ENCODE results near the gene PARD3B. TPM values are rescaled to one million over a fixed set of nuclear protein-coding genes. Genes with fewer than 3 reads are reported as not detected.

PARD3B gene
- total RNA-seq, 1 experiment from 2014 or later, result 7.6 TPM

GRCh38 chr2:205073433-205074020 is 528.3 kb downstream of the PARD3B start:
- Histone ChIP-seq H3F3A (ENCODE audit: insufficient read depth, low read depth) (no peaks in the 10 kb centered on the region), H3K9me3 (ENCODE audit: insufficient read depth, low read depth) (no peaks in the 10 kb centered on the region), H3K36me3 (ENCODE audit: low read depth) (no peaks in the 10 kb centered on the region), H3K4me2 (no peak overlapping the region), H3K4me1 (replicated peaks; ENCODE audit: insufficient read depth) (no peaks in the 10 kb centered on the region), H3K9me2 (ENCODE audit: insufficient read depth) (no peaks in the 10 kb centered on the region), H3K27me3 (ENCODE audit: insufficient read depth, low read depth) (no peaks in the 10 kb centered on the region), H3K27ac (no peak overlapping the region), H2AFZ (no peak overlapping the region), H4K20me1 (ENCODE audit: insufficient read depth) (no peaks in the 10 kb centered on the region), H3K4me3 (no peak overlapping the region), H3K79me2 (ENCODE audit: low read depth) (no peaks in the 10 kb centered on the region)
- CTCF ChIA-PET, result no interaction called here
- intact Hi-C loops (cut with micrococcal nuclease; ENCODE audit: unreplicated experiment), result no loop called here
- no TSS peak for BruUV-seq (replicated peaks)
- POLR2A ChIA-PET (ENCODE audit: unreplicated experiment), result no interaction called here
- no peak for DNase-seq
- no peak for TF ChIP-seq EZH2 (IDR thresholded peaks at IDR 0.05; ENCODE audit: low read depth)

GRCh38 chr2:205076405-205076804 is 531.1 kb downstream of the PARD3B start:
- H3K9me3 ChIP-seq (ENCODE audit: insufficient read depth, low read depth), result no peaks in the 10 kb centered on the region
- H3K79me2 ChIP-seq (ENCODE audit: low read depth), result no peaks in the 10 kb centered on the region
- no peak overlapping the region for H3K27ac ChIP-seq
- TF ChIP-seq EZH2 (IDR thresholded peaks at IDR 0.05; ENCODE audit: low read depth), result no peak
- H3K4me1 ChIP-seq (replicated peaks; ENCODE audit: insufficient read depth), result no peaks in the 10 kb centered on the region
- no peaks in the 10 kb centered on the region for H3K36me3 ChIP-seq (ENCODE audit: low read depth)
- no peaks in the 10 kb centered on the region for H3K9me2 ChIP-seq (ENCODE audit: insufficient read depth)
- intact Hi-C loops (cut with micrococcal nuclease; ENCODE audit: unreplicated experiment), result no loop called here
- H4K20me1 ChIP-seq (ENCODE audit: insufficient read depth), result no peaks in the 10 kb centered on the region
- no TSS peak for BruUV-seq (replicated peaks)
- CTCF ChIA-PET, result no interaction called here
- no peaks in the 10 kb centered on the region for H3K27me3 ChIP-seq (ENCODE audit: insufficient read depth, low read depth)
- POLR2A ChIA-PET (ENCODE audit: unreplicated experiment), result no interaction called here
- no peak overlapping the region for H3K4me2 ChIP-seq
- H2AFZ ChIP-seq, result no peak overlapping the region
- H3F3A ChIP-seq (ENCODE audit: insufficient read depth, low read depth), result no peaks in the 10 kb centered on the region
- no peak for DNase-seq
- no peak overlapping the region for H3K4me3 ChIP-seq

GRCh38 chr2:205077159-205077558 is 531.9 kb downstream of the PARD3B start:
- H3K9me2 ChIP-seq (ENCODE audit: insufficient read depth), result no peaks in the 10 kb centered on the region
- no TSS peak for BruUV-seq (replicated peaks)
- H3K9me3 ChIP-seq (ENCODE audit: insufficient read depth, low read depth), result no peaks in the 10 kb centered on the region
- ChIA-PET CTCF (no interaction called here), POLR2A (ENCODE audit: unreplicated experiment) (no interaction called here)
- no peak overlapping the region for H3K4me3 ChIP-seq
- H4K20me1 ChIP-seq (ENCODE audit: insufficient read depth), result no peaks in the 10 kb centered on the region
- no peaks in the 10 kb centered on the region for H3K79me2 ChIP-seq (ENCODE audit: low read depth)
- no peaks in the 10 kb centered on the region for H3K4me1 ChIP-seq (replicated peaks; ENCODE audit: insufficient read depth)
- no peaks in the 10 kb centered on the region for H3K27me3 ChIP-seq (ENCODE audit: insufficient read depth, low read depth)
- no peak overlapping the region for H3K27ac ChIP-seq
- H3K36me3 ChIP-seq (ENCODE audit: low read depth), result no peaks in the 10 kb centered on the region
- TF ChIP-seq EZH2 (IDR thresholded peaks at IDR 0.05; ENCODE audit: low read depth), result no peak
- TF ChIP-seq CTCF (conservative IDR thresholded peaks at IDR 0.05), result no peak
- H2AFZ ChIP-seq, result no peak overlapping the region
- intact Hi-C loops (cut with micrococcal nuclease; ENCODE audit: unreplicated experiment), result no loop called here
- no peaks in the 10 kb centered on the region for H3F3A ChIP-seq (ENCODE audit: insufficient read depth, low read depth)
- H3K4me2 ChIP-seq, result no peak overlapping the region
- DNase-seq, result no peak

GRCh38 chr2:205078762-205079161 is 533.5 kb downstream of the PARD3B start:
- Histone ChIP-seq H3K9me3 (ENCODE audit: insufficient read depth, low read depth) (no peaks in the 10 kb centered on the region), H3K9me2 (ENCODE audit: insufficient read depth) (no peaks in the 10 kb centered on the region), H3F3A (ENCODE audit: insufficient read depth, low read depth) (no peaks in the 10 kb centered on the region), H3K27me3 (ENCODE audit: insufficient read depth, low read depth) (no peaks in the 10 kb centered on the region), H3K4me1 (replicated peaks; ENCODE audit: insufficient read depth) (no peaks in the 10 kb centered on the region), H3K79me2 (ENCODE audit: low read depth) (no peaks in the 10 kb centered on the region), H3K4me2 (no peak overlapping the region), H3K27ac (no peak overlapping the region), H3K36me3 (ENCODE audit: low read depth) (no peaks in the 10 kb centered on the region), H4K20me1 (ENCODE audit: insufficient read depth) (no peaks in the 10 kb centered on the region), H2AFZ (no peak overlapping the region), H3K4me3 (no peak overlapping the region)
- BruUV-seq (replicated peaks), result no TSS peak
- CTCF ChIA-PET, result no interaction called here
- POLR2A ChIA-PET (ENCODE audit: unreplicated experiment), result no interaction called here
- no peak for TF ChIP-seq EZH2 (IDR thresholded peaks at IDR 0.05; ENCODE audit: low read depth)
- no peak for TF ChIP-seq CTCF (conservative IDR thresholded peaks at IDR 0.05)
- intact Hi-C loops (cut with micrococcal nuclease; ENCODE audit: unreplicated experiment), result no loop called here
- DNase-seq, result no peak

Data from PC-9 (cell line).